DOHH2 (cell line): ENCODE data around the gene SIPA1L3.

Source experiments
- CTCF ChIP-seq: fragments of 200-600 bp; sonication (generic); IDR thresholded peaks from one replicate; pipeline ENCODE4 v1.5.1; 2014; ENCODE audit warnings: antibody characterized with exemption, mild to moderate bottlenecking, low read depth, low read length; ENCODE audit not compliant: poor library complexity, severe bottlenecking
- EZH2phosphoT487 ChIP-seq: fragments of 200-600 bp; sonication (generic); IDR thresholded peaks from 2 replicates; pipeline ENCODE4 v1.6.1; 2017; ENCODE audit warnings: borderline replicate concordance, mild to moderate bottlenecking, antibody characterized with exemption, low read length, moderate library complexity, mixed read lengths

GRCh38 chr19:38012290-38012689 lies 105.3 kb downstream of the SIPA1L3 start:
- TF ChIP-seq CTCF (no peak), EZH2phosphoT487 (no peak)
